IMR-90 (cell line): Measurements from ENCODE around the gene NRARP. TPM values are rescaled to one million over a fixed set of nuclear protein-coding genes. Genes with fewer than 3 reads are reported as not detected.

Experiments used
- ATAC-seq: fragments of 200-7000 bp; cut with Tn5 transposase; 2 replicates; pipeline ENCODE4 v1.9.1; 2020; ENCODE audit warnings: low read depth, mild to moderate bottlenecking, moderate library complexity
- BruUV-seq: library from RNA; stranded (reverse); fragments of 400-500 nt; replicated peaks from 2 replicates; lab custom pipeline; 2021; lab: Mats Ljungman, UMichigan
- CTCF ChIA-PET: fragments of 300-600 bp; formaldehyde crosslinking; extraction: SDS; loops from one replicate; lab custom pipeline; 2021; ENCODE audit warnings: antibody characterized with exemption; lab: Yijun Ruan, JAX
- POLR2A ChIA-PET: fragments of 300-600 bp; sonication (Branson Sonifier 250); formaldehyde crosslinking; loops from one replicate; lab custom pipeline; 2022; ENCODE audit warnings: antibody characterized with exemption; ENCODE audit not compliant: unreplicated experiment; lab: Charles Lee
- DNase-seq: peaks from one replicate; pipeline ENCODE4 v3.0.0; 2013
- H2AFZ ChIP-seq: replicated peaks from 2 replicates; pipeline ENCODE3; 2013; ENCODE audit warnings: low read length, mild to moderate bottlenecking; ENCODE audit not compliant: poor library complexity
- H2AK5ac ChIP-seq: 2 replicates; pipeline ENCODE4 v1.6.1; 2013; ENCODE audit warnings: low read depth, low read length, inconsistent platforms
- H2AK9ac ChIP-seq: replicated peaks from 2 replicates; pipeline ENCODE3; 2013; ENCODE audit warnings: mild to moderate bottlenecking, low read depth, low read length, moderate library complexity; ENCODE audit not compliant: poor library complexity
- H2BK120ac ChIP-seq: 2 replicates; pipeline ENCODE4 v1.6.1; 2013; ENCODE audit warnings: low read depth, low read length, inconsistent platforms
- H2BK15ac ChIP-seq: 3 replicates; pipeline ENCODE4 v1.6.1; 2013; ENCODE audit warnings: low read depth, low read length, inconsistent platforms
- H2BK20ac ChIP-seq: 2 replicates; pipeline ENCODE4 v1.6.1; 2013; ENCODE audit warnings: low read depth, mild to moderate bottlenecking, inconsistent platforms, low read length, moderate library complexity
- H2BK5ac ChIP-seq: 2 replicates; pipeline ENCODE4 v1.6.1; 2013; ENCODE audit warnings: mild to moderate bottlenecking, low read depth, low read length, inconsistent platforms; ENCODE audit not compliant: poor library complexity, severe bottlenecking
- H3K14ac ChIP-seq: replicated peaks from 2 replicates; pipeline ENCODE4 v1.6.1; 2013; ENCODE audit warnings: low read depth, low read length, inconsistent platforms
- H3K18ac ChIP-seq: 2 replicates; pipeline ENCODE4 v1.6.1; 2013; ENCODE audit warnings: low read depth, low read length, control low read depth
- H3K23ac ChIP-seq: 2 replicates; pipeline ENCODE4 v1.6.1; 2013; ENCODE audit warnings: low read depth, low read length, inconsistent platforms
- H3K27ac ChIP-seq: 2 replicates; pipeline ENCODE4 v1.5.1; 2013; ENCODE audit warnings: mild to moderate bottlenecking, control low read depth, low read length; ENCODE audit not compliant: insufficient read depth
- H3K27me3 ChIP-seq: 2 replicates; pipeline ENCODE4 v1.6.1; 2013; ENCODE audit warnings: low read length; ENCODE audit not compliant: control insufficient read depth, insufficient read depth
- H3K36me3 ChIP-seq: 2 replicates; pipeline ENCODE4 v1.6.1; 2013; ENCODE audit warnings: low read length, mixed read lengths; ENCODE audit not compliant: control insufficient read depth, insufficient read depth
- H3K4ac ChIP-seq: 2 replicates; pipeline ENCODE4 v1.6.1; 2013; ENCODE audit warnings: low read depth, low read length, inconsistent platforms
- H3K4me1 ChIP-seq: 2 replicates; pipeline ENCODE4 v1.6.1; 2013; ENCODE audit warnings: low read length, mixed read lengths; ENCODE audit not compliant: control insufficient read depth, insufficient read depth
- H3K4me2 ChIP-seq: 2 replicates; pipeline ENCODE4 v1.6.1; 2013; ENCODE audit warnings: low read depth, mild to moderate bottlenecking, control low read depth, low read length, moderate library complexity
- H3K4me3 ChIP-seq: 2 replicates; pipeline ENCODE4 v1.5.1; 2013; ENCODE audit warnings: low read depth, mild to moderate bottlenecking, control low read depth, low read length, moderate library complexity; ENCODE audit not compliant: insufficient read depth
- H3K56ac ChIP-seq: 2 replicates; pipeline ENCODE4 v1.6.1; 2013; ENCODE audit warnings: low read length, inconsistent platforms; ENCODE audit not compliant: insufficient read depth; ENCODE audit errors: extremely low read depth
- H3K79me1 ChIP-seq, 2 experiments: 2 replicates each; pipeline ENCODE4 v1.6.1; 2013; ENCODE audit warnings: low read length in 2 of 2, inconsistent platforms in 1 of 2, low read depth in 1 of 2
- H3K9ac ChIP-seq: 2 replicates; pipeline ENCODE4 v1.6.1; 2013; ENCODE audit warnings: low read depth, low read length, control low read depth
- H3K9me1 ChIP-seq: 2 replicates; pipeline ENCODE4 v1.6.1; 2013; ENCODE audit warnings: low read length, inconsistent platforms; ENCODE audit not compliant: insufficient read depth
- H3K9me3 ChIP-seq: 2 replicates; pipeline ENCODE4 v1.6.1; 2013; ENCODE audit warnings: low read length; ENCODE audit not compliant: control insufficient read depth, insufficient read depth
- H4K20me1 ChIP-seq: 2 replicates; pipeline ENCODE4 v1.6.1; 2013; ENCODE audit warnings: low read length, inconsistent platforms; ENCODE audit not compliant: insufficient read depth
- H4K5ac ChIP-seq: 2 replicates; pipeline ENCODE4 v1.6.1; 2013; ENCODE audit warnings: mild to moderate bottlenecking, low read depth, low read length, control low read depth
- H4K8ac ChIP-seq, 2 experiments: 2 replicates each; pipeline ENCODE4 v1.6.1; 2013; ENCODE audit warnings: low read depth in 2 of 2, low read length in 2 of 2, control low read depth in 1 of 2, inconsistent platforms in 1 of 2
- H4K91ac ChIP-seq: 2 replicates; pipeline ENCODE4 v1.6.1; 2013; ENCODE audit warnings: low read depth, low read length, inconsistent platforms; ENCODE audit not compliant: insufficient read depth
- BHLHE40 ChIP-seq: fragments of 150-350 bp; IDR thresholded peaks from 2 replicates; pipeline ENCODE4 v1.6.1; 2016; ENCODE audit warnings: mild to moderate bottlenecking, low read depth, low read length
- CEBPB ChIP-seq: IDR thresholded peaks from 2 replicates; pipeline ENCODE4 v1.6.1; 2012; ENCODE audit warnings: low read depth, low read length, improper control_type of control experiment
- CHD1 ChIP-seq: IDR thresholded peaks from 2 replicates; pipeline ENCODE4 v1.6.1; 2012; ENCODE audit warnings: low read depth, low read length, improper control_type of control experiment
- CTCF ChIP-seq: conservative IDR thresholded peaks from 2 replicates; pipeline ENCODE4 v1.5.1; 2012; ENCODE audit warnings: mild to moderate bottlenecking, low read depth, low read length, improper control_type of control experiment
- ELK1 ChIP-seq: fragments of 150-350 bp; IDR thresholded peaks from 2 replicates; pipeline ENCODE4 v1.6.1; 2016; ENCODE audit warnings: low read depth, mild to moderate bottlenecking, low read length, moderate library complexity, borderline replicate concordance
- FOS ChIP-seq: fragments of 150-350 bp; IDR thresholded peaks from 2 replicates; pipeline ENCODE4 v1.6.1; 2016; ENCODE audit warnings: low read depth, low read length
- MAFK ChIP-seq: IDR thresholded peaks from 2 replicates; pipeline ENCODE4 v1.6.1; 2012; ENCODE audit warnings: low read depth, low read length, improper control_type of control experiment
- MAZ ChIP-seq: IDR thresholded peaks from 2 replicates; pipeline ENCODE4 v1.6.1; 2012; ENCODE audit warnings: low read depth, mild to moderate bottlenecking, low read length, improper control_type of control experiment, moderate library complexity, borderline replicate concordance
- NFE2L2 ChIP-seq: fragments of 150-350 bp; IDR thresholded peaks from 2 replicates; pipeline ENCODE4 v1.6.1; 2016; ENCODE audit warnings: low read depth, mild to moderate bottlenecking, low read length
- POLR2A ChIP-seq: IDR thresholded peaks from 2 replicates; pipeline ENCODE4 v1.6.1; 2012; ENCODE audit warnings: mild to moderate bottlenecking, low read depth, low read length
- RAD21 ChIP-seq: IDR thresholded peaks from 2 replicates; pipeline ENCODE4 v1.6.1; 2012; ENCODE audit warnings: low read length, improper control_type of control experiment
- RCOR1 ChIP-seq: IDR thresholded peaks from 2 replicates; pipeline ENCODE4 v1.6.1; 2012; ENCODE audit warnings: mild to moderate bottlenecking, low read length, improper control_type of control experiment; ENCODE audit not compliant: insufficient replicate concordance
- RFX5 ChIP-seq: IDR thresholded peaks from 2 replicates; pipeline ENCODE4 v1.8.0; 2012; ENCODE audit warnings: low read depth, mild to moderate bottlenecking, low read length, moderate library complexity
- SMC3 ChIP-seq: fragments of 150-350 bp; IDR thresholded peaks from 2 replicates; pipeline ENCODE4 v1.6.1; 2016; ENCODE audit warnings: low read depth, mild to moderate bottlenecking, antibody characterized with exemption, low read length, moderate library complexity
- USF2 ChIP-seq: fragments of 150-350 bp; IDR thresholded peaks from 2 replicates; pipeline ENCODE4 v1.6.1; 2017; ENCODE audit warnings: mild to moderate bottlenecking, antibody characterized with exemption, low read length, low read depth
- WGBS, 2 experiments: methylation state at CpG; one replicate each; pipeline versions ENCODE4 v1.1.5 to v1.1.7; 2013; ENCODE audit warnings: missing lambda C conversion rate in 2 of 2; ENCODE audit not compliant: insufficient read length in 1 of 2; ENCODE audit errors: extremely low coverage in 2 of 2; 5-methylcytosine and 5-hydroxymethylcytosine counted together
- dilution Hi-C: fragments of 300-500 bp; cut with HindIII; formaldehyde crosslinking; loops from one replicate; pipeline ENCODE4 v1.14.3; 2018; ENCODE audit warnings: low sequenced_read_pairs; ENCODE audit not compliant: unreplicated experiment
- in situ Hi-C: fragments of 300-500 bp; cut with MboI; formaldehyde crosslinking; loops from 3 replicates; pipeline ENCODE4 v1.14.3; 2019; ENCODE audit warnings: low sequenced_read_pairs, inconsistent platforms, mixed read lengths
- intact Hi-C: fragments of 100-400 bp; cut with micrococcal nuclease; formaldehyde crosslinking; loops from 2 replicates; pipeline ENCODE4 v1.10.0; 2022
- polyA plus RNA-seq, 3 experiments: library from polyadenylated mRNA; depleted of rRNA; stranded (reverse); fragments of >200 nt; gene quantifications; 2 replicates each; pipeline ENCODE4 v1.2.3, GENCODE V29; 2012; ENCODE audit warnings: low replicate concordance in 1 of 3
- total RNA-seq: library from RNA; depleted of rRNA; stranded (reverse); fragments of >200 nt; gene quantifications from 2 replicates; pipeline ENCODE4 v1.2.3, GENCODE V29; 2012

The NRARP gene
- total and polyA plus RNA-seq, 2 of the 4 experiments (the other 2 are of a cell fraction): 0.15 TPM; not detected in 1

- no peak overlapping the region for H3K9ac ChIP-seq
- no peak overlapping the region for H2BK5ac ChIP-seq
- no peak overlapping the region for H2AK5ac ChIP-seq
- ATAC-seq (no peak), DNase-seq (no peak)
- ChIA-PET CTCF (no interaction called here), POLR2A (no interaction called here)
- no peak overlapping the region for H3K56ac ChIP-seq
- no peak overlapping the region for H4K5ac ChIP-seq
- no peak overlapping the region for H4K91ac ChIP-seq
- H3K4me2 ChIP-seq: no peak overlapping the region
- no peak overlapping the region for H4K8ac ChIP-seq
- dilution Hi-C loops (no loop called here), in situ Hi-C loops (no loop called here), intact Hi-C loops (no loop called here)
- H3K23ac ChIP-seq: no peak overlapping the region
- H3K27me3 ChIP-seq: no peaks in the 10 kb centered on the region
- H2BK20ac ChIP-seq: no peak overlapping the region
- no peak overlapping the region for H3K14ac ChIP-seq
- no peak overlapping the region for H2BK120ac ChIP-seq
- H3K9me1 ChIP-seq: peaks cover 14% of the 10 kb centered on the region
- no peak overlapping the region for H2AFZ ChIP-seq
- peaks cover 21% of the 10 kb centered on the region for H3K4me1 ChIP-seq
- no peaks in the 10 kb centered on the region for H3K9me3 ChIP-seq
- H3K4ac ChIP-seq: no peak overlapping the region
- H3K36me3 ChIP-seq: peaks cover 41% of the 10 kb centered on the region
- peaks cover 13 to 73% of the 10 kb centered on the region in 2 experiments for H3K79me1 ChIP-seq
- TF ChIP-seq NFE2L2: no peak
- TF ChIP-seq USF2: no peak
- no peak for TF ChIP-seq CHD1
- no peak for TF ChIP-seq CTCF
- TF ChIP-seq SMC3: no peak
- TF ChIP-seq FOS: no peak
- TF ChIP-seq RAD21: no peak
- TF ChIP-seq POLR2A: no peak
- no peak for TF ChIP-seq CEBPB
- no peak for TF ChIP-seq BHLHE40
- no peak for TF ChIP-seq MAFK
- no peak for TF ChIP-seq MAZ
- TF ChIP-seq ELK1: no peak
- TF ChIP-seq RCOR1: no peak
- TF ChIP-seq RFX5: no peak
- 92% methylated on average over 30 of the region's 39 CpGs; no CpG with 5 or more reads in 1 of the 2 experiments for WGBS, 2 experiments
- H3K4me3 ChIP-seq: no peak overlapping the region
- H2BK15ac ChIP-seq: no peak overlapping the region
- H3K27ac ChIP-seq: no peak overlapping the region
- no TSS peak for BruUV-seq
- no peak overlapping the region for H3K18ac ChIP-seq
- no peak overlapping the region for H2AK9ac ChIP-seq
- peaks cover 29% of the 10 kb centered on the region for H4K20me1 ChIP-seq
These were observed 29.6 kb downstream of the NRARP start for GRCh38 chr9:137272241-137273094.
